Measurements from ENCODE around the gene POU3F1.

DNA sequence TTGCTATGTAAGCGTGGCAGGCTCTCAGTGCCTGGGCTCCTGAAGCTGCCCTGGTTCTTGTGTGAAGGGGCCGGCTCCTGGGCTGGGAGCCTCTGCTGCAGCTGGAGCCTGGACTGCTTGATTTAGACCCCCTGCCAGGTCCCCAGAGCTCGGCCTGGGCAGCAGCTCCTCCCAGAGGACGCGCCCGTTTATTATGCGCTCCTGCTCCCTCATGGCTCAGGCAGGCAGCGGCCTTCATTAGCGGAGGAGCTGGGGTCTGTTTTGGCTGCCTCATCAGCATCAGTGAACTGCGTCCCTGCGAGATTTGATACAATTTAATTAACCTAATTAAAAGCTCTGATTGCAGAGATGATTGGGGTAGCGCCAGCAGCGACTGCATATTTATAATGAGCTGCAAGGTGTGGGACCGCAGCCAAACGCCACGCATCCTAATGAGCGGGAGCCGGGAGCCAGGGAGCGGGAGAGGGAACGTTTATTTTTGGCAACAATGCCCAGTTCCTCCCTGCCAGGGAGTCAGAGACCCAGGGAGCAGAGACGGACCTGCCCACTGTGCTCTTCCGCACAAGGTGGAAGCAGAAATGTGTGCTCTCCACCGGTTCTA, 17.4 kb downstream of the POU3F1 start:
- TF ChIP-seq, protein P1, sequence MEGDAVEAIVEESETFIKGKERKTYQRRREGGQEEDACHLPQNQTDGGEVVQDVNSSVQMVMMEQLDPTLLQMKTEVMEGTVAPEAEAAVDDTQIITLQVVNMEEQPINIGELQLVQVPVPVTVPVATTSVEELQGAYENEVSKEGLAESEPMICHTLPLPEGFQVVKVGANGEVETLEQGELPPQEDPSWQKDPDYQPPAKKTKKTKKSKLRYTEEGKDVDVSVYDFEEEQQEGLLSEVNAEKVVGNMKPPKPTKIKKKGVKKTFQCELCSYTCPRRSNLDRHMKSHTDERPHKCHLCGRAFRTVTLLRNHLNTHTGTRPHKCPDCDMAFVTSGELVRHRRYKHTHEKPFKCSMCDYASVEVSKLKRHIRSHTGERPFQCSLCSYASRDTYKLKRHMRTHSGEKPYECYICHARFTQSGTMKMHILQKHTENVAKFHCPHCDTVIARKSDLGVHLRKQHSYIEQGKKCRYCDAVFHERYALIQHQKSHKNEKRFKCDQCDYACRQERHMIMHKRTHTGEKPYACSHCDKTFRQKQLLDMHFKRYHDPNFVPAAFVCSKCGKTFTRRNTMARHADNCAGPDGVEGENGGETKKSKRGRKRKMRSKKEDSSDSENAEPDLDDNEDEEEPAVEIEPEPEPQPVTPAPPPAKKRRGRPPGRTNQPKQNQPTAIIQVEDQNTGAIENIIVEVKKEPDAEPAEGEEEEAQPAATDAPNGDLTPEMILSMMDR (IDR thresholded peaks at IDR 0.05) = no peak
- TF ChIP-seq POLR2AphosphoS5 (IDR thresholded peaks at IDR 0.05; ENCODE audit: insufficient read depth in 1 of 2, low read depth in 1 of 2) = no peak

All from vagina (tissue), 2 donors.